Tibial nerve (tissue), 4 donors: ENCODE results near the gene SPATA32. TPM values are rescaled to one million over a fixed set of nuclear protein-coding genes. Genes with fewer than 3 reads are reported as not detected.
A peak's percentile ranks its signal among the peaks of the same experiment; 100 is the strongest.

ENCODE experiments used
- DNase-seq, 2 donors: peaks; one replicate each; pipeline ENCODE4 v3.0.0-alpha.2; 2019; ENCODE audit warnings: low spot score in 2 of 2
- H3K27ac ChIP-seq, 4 donors: fragments of 200-600 bp; sonication (generic) in 3 of 4; one replicate each; pipeline ENCODE4 v1.5.1; 2017 to 2019; ENCODE audit warnings: mild to moderate bottlenecking in 1 of 4
- H3K27me3 ChIP-seq, 2 donors: fragments of 200-600 bp; sonication (generic) in 1 of 2; one replicate each; pipeline versions ENCODE4 v1.5.1 to v1.6.0; 2017 to 2019
- H3K36me3 ChIP-seq, 3 donors: fragments of 200-600 bp; sonication (generic); one replicate each; pipeline ENCODE4 v1.5.1; 2018 to 2019
- H3K4me1 ChIP-seq, 4 donors: fragments of 200-600 bp; sonication (generic) in 3 of 4; one replicate each; pipeline ENCODE4 v1.5.1; 2017 to 2019
- H3K4me3 ChIP-seq, 4 donors: fragments of 200-600 bp; sonication (generic) in 3 of 4; one replicate each; pipeline ENCODE4 v1.5.1; 2017 to 2019; ENCODE audit warnings: mild to moderate bottlenecking in 1 of 4, moderate library complexity in 1 of 4
- H3K9me3 ChIP-seq, 4 donors: fragments of 200-600 bp; sonication (generic) in 3 of 4; one replicate each; pipeline ENCODE4 v1.5.1; 2017 to 2019
- EP300 ChIP-seq, 2 donors: sonication (generic); formaldehyde crosslinking; IDR thresholded peaks; one replicate each; pipeline ENCODE4 v1.6.1; 2017; ENCODE audit warnings: antibody characterized with exemption in 2 of 2, mild to moderate bottlenecking in 1 of 2
- POLR2A ChIP-seq, 2 donors: fragments of 450-650 bp; IDR thresholded peaks; one replicate each; pipeline ENCODE4 v1.6.1; 2017; ENCODE audit warnings: antibody characterized with exemption in 2 of 2, mild to moderate bottlenecking in 2 of 2, moderate library complexity in 2 of 2
- WGBS, 2 donors: methylation state at CpG; one replicate each; pipeline ENCODE4 v1.1.5; 2018; 5-methylcytosine and 5-hydroxymethylcytosine counted together
- total RNA-seq, 4 donors: library from RNA; depleted of rRNA; stranded (reverse); fragments of >200 nt; gene quantifications; one replicate each; pipeline ENCODE4 v1.1.0, GENCODE V29; 2016
- TF ChIP-seq, protein P1 (sequence below), 5 experiments: fragments of 200-600 bp in 3 of 5; fragments of 450-650 bp in 2 of 5; sonication (generic) in 3 of 5; IDR thresholded peaks; one replicate each; pipeline ENCODE4 v1.5.1; 2016 to 2019; ENCODE audit warnings: antibody characterized with exemption in 5 of 5, mild to moderate bottlenecking in 3 of 5, moderate library complexity in 2 of 5

SPATA32 gene
- total RNA-seq, 4 donors from 2014 or later = not detected

DNA sequence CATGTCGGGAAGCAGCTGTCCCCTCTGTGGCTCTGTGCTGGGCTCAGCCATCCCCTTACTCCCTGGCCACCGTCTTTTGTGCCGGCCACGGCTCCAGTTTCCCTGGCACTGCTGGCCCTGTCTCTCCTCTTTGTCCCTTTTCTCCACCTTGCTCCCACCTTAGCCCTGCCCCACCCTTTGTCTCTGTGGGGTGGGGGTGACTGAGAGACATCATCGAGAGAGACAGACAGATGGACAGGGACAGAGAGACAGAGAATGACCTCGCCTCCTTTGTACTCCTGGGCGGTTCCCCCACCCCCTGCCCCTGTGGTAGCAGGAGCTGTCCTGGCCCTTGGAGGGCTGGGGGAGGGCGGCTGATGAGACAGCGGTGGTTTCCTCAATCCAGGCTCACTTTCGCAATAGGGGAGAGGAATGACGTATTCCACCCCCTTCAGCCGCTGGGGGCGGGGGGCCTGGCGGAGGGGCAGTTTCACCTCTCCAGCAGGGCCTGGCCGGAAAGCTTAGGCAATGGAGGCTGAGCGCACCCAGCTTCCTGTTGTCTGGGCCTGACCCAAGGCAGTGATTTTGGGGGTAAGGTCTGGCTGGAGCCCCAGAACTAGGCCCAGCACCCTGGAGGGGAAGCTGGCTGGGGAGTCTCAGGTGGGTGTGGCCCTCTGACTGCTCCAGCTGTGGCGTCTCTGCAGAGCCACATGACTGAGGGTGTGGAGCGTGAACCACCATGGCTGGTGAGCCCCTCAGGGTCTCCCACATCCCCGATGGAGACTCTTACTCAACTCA is 32.9 kb downstream of the SPATA32 start:
- H3K27ac ChIP-seq = peak overlapping the region; percentile 17 to 91 (median 83)
- DNase-seq = peak; percentile 67 to 85
- no peaks in the 10 kb centered on the region for H3K9me3 ChIP-seq
- peaks cover 0 to 53% (median 27%) of the 10 kb centered on the region in 4 donors for H3K4me1 ChIP-seq
- TF ChIP-seq, protein P1, sequence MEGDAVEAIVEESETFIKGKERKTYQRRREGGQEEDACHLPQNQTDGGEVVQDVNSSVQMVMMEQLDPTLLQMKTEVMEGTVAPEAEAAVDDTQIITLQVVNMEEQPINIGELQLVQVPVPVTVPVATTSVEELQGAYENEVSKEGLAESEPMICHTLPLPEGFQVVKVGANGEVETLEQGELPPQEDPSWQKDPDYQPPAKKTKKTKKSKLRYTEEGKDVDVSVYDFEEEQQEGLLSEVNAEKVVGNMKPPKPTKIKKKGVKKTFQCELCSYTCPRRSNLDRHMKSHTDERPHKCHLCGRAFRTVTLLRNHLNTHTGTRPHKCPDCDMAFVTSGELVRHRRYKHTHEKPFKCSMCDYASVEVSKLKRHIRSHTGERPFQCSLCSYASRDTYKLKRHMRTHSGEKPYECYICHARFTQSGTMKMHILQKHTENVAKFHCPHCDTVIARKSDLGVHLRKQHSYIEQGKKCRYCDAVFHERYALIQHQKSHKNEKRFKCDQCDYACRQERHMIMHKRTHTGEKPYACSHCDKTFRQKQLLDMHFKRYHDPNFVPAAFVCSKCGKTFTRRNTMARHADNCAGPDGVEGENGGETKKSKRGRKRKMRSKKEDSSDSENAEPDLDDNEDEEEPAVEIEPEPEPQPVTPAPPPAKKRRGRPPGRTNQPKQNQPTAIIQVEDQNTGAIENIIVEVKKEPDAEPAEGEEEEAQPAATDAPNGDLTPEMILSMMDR (IDR thresholded peaks at IDR 0.05) = peak in 1 of 5 experiments; percentile 21
- peak; percentile 42 to 85 for TF ChIP-seq EP300 (IDR thresholded peaks at IDR 0.05)
- TF ChIP-seq POLR2A (IDR thresholded peaks at IDR 0.05) = no peak
- 41 to 60% methylated on average over 11 to 18 of the region's 19 CpGs for WGBS, 2 donors
- H3K4me3 ChIP-seq = peak overlapping the region in 1 of 4 donors; percentile 9
- no peaks in the 10 kb centered on the region for H3K36me3 ChIP-seq
- no peaks in the 10 kb centered on the region for H3K27me3 ChIP-seq

DNA sequence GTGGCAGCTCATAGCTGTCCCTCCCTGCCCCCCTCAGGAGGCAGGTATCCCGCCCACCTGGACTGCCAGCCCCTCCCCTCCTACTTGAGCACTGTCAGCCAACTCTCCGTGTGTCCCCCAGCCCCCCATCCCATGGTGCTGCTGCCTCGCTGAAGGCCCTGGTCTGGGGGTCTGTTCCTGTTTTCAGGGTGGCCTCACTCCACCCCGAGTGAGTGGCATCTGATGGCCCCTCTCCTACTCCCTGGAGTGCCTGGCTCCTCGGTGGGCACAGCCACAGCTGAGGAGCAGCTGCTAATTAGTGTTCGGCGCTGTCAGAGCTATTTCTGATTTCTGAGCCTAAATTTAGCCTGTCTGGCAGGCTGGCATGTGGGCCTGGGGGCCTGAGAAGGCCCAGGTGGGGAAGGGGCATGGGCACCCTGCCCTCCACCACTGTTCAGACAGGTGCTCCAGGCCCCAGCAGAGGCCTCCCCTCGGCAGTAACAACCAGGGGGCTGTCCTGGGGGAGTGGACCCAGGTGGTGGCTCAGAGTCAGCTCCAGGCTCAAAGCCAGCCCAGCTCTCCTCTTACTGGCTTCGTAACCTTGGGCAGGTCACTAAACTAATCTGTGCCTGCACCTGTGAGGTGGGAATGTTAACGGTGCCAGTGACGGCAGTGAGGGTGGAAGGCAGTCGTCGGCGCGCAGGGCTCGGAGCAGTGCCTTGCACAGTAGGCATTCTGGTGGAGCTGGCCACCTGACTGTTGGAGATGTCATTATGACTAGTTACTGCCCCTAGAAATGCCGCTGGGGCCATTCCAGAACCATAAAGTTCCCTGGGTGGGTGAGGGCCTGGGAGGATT is 33.8 kb downstream of the SPATA32 start:
- Histone ChIP-seq H3K4me1 (peaks cover 0 to 55% (median 27%) of the 10 kb centered on the region in 4 donors), H3K9me3 (no peaks in the 10 kb centered on the region), H3K27me3 (no peaks in the 10 kb centered on the region), H3K36me3 (no peaks in the 10 kb centered on the region), H3K4me3 (peak overlapping the region in 2 of 4 donors; percentile 1 to 9), H3K27ac (peak overlapping the region; percentile 17 to 91 (median 83))
- 67 to 77% methylated on average over 14 to 17 of the region's 17 CpGs for WGBS, 2 donors
- TF ChIP-seq EP300 (IDR thresholded peaks at IDR 0.05) = no peak
- TF ChIP-seq, protein P1 (IDR thresholded peaks at IDR 0.05) = no peak
- TF ChIP-seq POLR2A (IDR thresholded peaks at IDR 0.05) = no peak
- DNase-seq = no peak

DNA sequence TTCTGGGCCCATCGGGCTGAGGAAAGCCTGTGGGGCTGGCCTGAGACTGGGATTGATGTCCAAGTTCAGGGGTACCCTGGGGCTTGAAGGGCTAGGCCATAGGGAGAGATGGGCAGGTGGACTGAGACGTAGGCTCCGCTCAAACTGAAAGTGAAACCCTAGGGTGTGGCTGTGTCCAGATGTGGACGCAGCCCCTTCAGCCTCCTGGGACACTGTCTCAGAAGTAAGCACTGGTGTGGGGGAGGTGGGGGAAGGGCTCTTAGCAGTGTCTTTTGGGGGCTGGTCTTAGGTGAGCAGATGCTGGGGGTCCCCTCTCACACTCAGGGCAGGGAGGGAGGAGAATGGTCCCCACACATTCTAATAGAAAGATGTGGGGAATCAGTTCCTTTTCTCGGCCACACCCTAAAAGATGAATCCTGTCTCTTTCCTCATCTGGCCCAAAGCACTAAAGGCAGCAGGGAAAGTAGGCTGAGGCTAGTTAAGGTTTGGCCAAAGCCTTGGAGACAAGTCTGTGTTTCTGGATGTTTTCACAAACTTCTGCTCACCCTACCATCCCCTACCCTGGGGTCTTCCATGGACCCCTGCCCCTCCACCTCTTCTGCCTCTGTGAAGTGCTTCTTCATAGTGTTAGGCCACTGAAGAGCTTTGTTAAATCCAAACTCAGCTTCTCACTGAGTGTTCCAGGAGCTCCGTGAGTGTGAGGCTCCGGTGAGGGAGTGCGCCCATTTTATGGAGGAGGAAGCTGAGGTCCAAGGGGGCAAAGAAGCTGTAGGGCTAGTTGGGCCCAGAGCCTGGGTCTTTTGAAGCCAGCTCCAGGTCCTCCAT is 34.6 kb downstream of the SPATA32 start:
- Histone ChIP-seq H3K4me3 (peak overlapping the region in 2 of 4 donors; percentile 1 to 27), H3K27ac (peak overlapping the region; percentile 17 to 91 (median 83)), H3K36me3 (no peaks in the 10 kb centered on the region), H3K27me3 (peaks cover 0 to 8% of the 10 kb centered on the region in 2 donors), H3K9me3 (no peaks in the 10 kb centered on the region), H3K4me1 (peaks cover 0 to 63% (median 27%) of the 10 kb centered on the region in 4 donors)
- TF ChIP-seq EP300 (IDR thresholded peaks at IDR 0.05) (no peak), POLR2A (IDR thresholded peaks at IDR 0.05) (no peak)
- TF ChIP-seq, protein P1 (IDR thresholded peaks at IDR 0.05) = no peak
- no peak for DNase-seq
- WGBS, 2 donors = 68 to 72% methylated on average over 7 to 8 of the region's 8 CpGs

DNA sequence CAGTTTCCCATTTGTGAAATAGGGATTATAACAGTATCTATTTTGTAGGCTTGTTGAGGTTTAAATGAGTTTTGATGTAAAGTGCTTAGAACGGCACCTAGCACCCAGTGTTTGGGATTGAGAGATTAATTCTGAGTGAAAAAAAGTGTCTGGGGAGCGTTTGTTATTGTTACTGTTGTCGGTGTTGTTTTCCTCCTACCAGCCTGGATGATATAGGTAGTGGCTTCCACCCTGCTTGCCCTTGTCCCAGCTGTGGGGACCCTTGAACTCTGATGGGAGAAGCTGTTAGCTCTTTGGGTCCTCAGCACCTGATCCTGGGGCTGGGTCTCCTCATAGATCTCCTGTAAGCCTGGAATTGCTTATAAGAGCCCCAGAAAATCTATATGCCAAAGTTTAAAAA is 35.3 kb downstream of the SPATA32 start:
- Histone ChIP-seq H3K27me3 (peaks cover 0 to 9% of the 10 kb centered on the region in 2 donors), H3K9me3 (no peaks in the 10 kb centered on the region), H3K27ac (peak overlapping the region; percentile 10 to 91 (median 83)), H3K36me3 (no peaks in the 10 kb centered on the region), H3K4me3 (peak overlapping the region in 2 of 4 donors; percentile 1 to 67), H3K4me1 (peaks cover 0 to 65% (median 27%) of the 10 kb centered on the region in 4 donors)
- WGBS, 2 donors = 74 to 81% methylated on average over 3 of the region's 3 CpGs
- DNase-seq = no peak
- TF ChIP-seq EP300 (IDR thresholded peaks at IDR 0.05) (no peak), POLR2A (IDR thresholded peaks at IDR 0.05) (no peak)
- TF ChIP-seq, protein P1 (IDR thresholded peaks at IDR 0.05) = no peak
